SH-SY5Y (cell line): ENCODE results near the gene DTX4.

Experiments used
- GATA2 ChIP-seq: IDR thresholded peaks from 2 replicates; pipeline ENCODE4 v1.6.1; 2011; ENCODE audit warnings: mild to moderate bottlenecking, low read depth, low read length
- GATA3 ChIP-seq: IDR thresholded peaks from 2 replicates; pipeline ENCODE4 v1.6.1; 2011; ENCODE audit warnings: low read depth, mild to moderate bottlenecking, low read length, moderate library complexity

DTX4 gene

GRCh38 chr11:59157433-59157832 is 14.5 kb upstream of the DTX4 start:
- no peak for TF ChIP-seq GATA2
- TF ChIP-seq GATA3, result no peak

- no peak for TF ChIP-seq GATA3
- no peak for TF ChIP-seq GATA2
Observed at GRCh38 chr11:59158206-59159068, 13.5 kb upstream of the DTX4 start.

GRCh38 chr11:59164028-59164427 is 7.9 kb upstream of the DTX4 start:
- TF ChIP-seq GATA3, result no peak
- TF ChIP-seq GATA2, result no peak

GRCh38 chr11:59172345-59173079 is 580 bp downstream of the DTX4 start:
- TF ChIP-seq GATA3, result no peak
- no peak for TF ChIP-seq GATA2

- no peak for TF ChIP-seq GATA2
- no peak for TF ChIP-seq GATA3
Observed at GRCh38 chr11:59173080-59173963, 1.4 kb downstream of the DTX4 start.

- TF ChIP-seq GATA3 (no peak), GATA2 (no peak)
Observed at GRCh38 chr11:59173964-59174663, 2.2 kb downstream of the DTX4 start.

- TF ChIP-seq GATA3 (no peak), GATA2 (no peak)
Observed at GRCh38 chr11:59174664-59175033, 2.7 kb downstream of the DTX4 start.

- TF ChIP-seq GATA3 (no peak), GATA2 (no peak)
Observed at GRCh38 chr11:59175091-59175501, 3.2 kb downstream of the DTX4 start.

- TF ChIP-seq GATA3, result no peak
- TF ChIP-seq GATA2, result no peak
Observed at GRCh38 chr11:59176330-59176729, 4.4 kb downstream of the DTX4 start.

GRCh38 chr11:59178402-59178801 is 6.5 kb downstream of the DTX4 start:
- TF ChIP-seq GATA3 (no peak), GATA2 (no peak)

- TF ChIP-seq GATA3 (no peak), GATA2 (no peak)
Observed at GRCh38 chr11:59179121-59179520, 7.2 kb downstream of the DTX4 start.

GRCh38 chr11:59180168-59180776 is 8.3 kb downstream of the DTX4 start:
- TF ChIP-seq GATA3 (no peak), GATA2 (no peak)

GRCh38 chr11:59180907-59181306 is 9.0 kb downstream of the DTX4 start:
- no peak for TF ChIP-seq GATA3
- TF ChIP-seq GATA2, result no peak
